ENCODE data around the gene TFPI2.

DNA sequence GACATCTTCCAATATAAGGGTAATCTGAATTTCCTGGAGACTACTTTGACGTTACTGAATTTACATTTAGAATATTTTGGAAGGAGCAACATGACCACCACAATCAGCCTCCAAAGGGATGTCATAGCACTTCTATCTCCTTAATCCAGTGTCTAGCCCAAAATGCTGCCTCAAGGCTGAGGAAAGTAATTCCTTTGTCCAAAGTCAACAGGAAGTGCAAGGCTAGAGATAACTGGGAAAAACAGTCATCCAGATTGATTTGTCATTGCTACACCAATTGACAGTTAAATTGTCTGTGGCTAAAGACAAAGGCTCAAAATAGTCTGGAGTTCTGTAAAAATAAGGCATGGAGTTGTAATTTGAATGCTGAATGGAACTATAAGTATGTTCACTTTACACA is 3.9 kb upstream of the TFPI2 start:
- TF ChIP-seq, protein P1, sequence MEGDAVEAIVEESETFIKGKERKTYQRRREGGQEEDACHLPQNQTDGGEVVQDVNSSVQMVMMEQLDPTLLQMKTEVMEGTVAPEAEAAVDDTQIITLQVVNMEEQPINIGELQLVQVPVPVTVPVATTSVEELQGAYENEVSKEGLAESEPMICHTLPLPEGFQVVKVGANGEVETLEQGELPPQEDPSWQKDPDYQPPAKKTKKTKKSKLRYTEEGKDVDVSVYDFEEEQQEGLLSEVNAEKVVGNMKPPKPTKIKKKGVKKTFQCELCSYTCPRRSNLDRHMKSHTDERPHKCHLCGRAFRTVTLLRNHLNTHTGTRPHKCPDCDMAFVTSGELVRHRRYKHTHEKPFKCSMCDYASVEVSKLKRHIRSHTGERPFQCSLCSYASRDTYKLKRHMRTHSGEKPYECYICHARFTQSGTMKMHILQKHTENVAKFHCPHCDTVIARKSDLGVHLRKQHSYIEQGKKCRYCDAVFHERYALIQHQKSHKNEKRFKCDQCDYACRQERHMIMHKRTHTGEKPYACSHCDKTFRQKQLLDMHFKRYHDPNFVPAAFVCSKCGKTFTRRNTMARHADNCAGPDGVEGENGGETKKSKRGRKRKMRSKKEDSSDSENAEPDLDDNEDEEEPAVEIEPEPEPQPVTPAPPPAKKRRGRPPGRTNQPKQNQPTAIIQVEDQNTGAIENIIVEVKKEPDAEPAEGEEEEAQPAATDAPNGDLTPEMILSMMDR (IDR thresholded peaks at IDR 0.05) = no peak
- no peak for TF ChIP-seq POLR2A (IDR thresholded peaks at IDR 0.05)

All from esophagus squamous epithelium (tissue), 4 donors.